WTC11 (cell line): Measurements from ENCODE around the gene ZNF654.

Experiments used
- CBFB ChIP-seq: sonication (generic); formaldehyde crosslinking; IDR thresholded peaks from 2 replicates; pipeline ENCODE4 v1.8.1; 2022; ENCODE audit warnings: mild to moderate bottlenecking, low read depth, missing genetic modification reagents
- FOXJ3 ChIP-seq: sonication (generic); formaldehyde crosslinking; IDR thresholded peaks from 2 replicates; pipeline ENCODE4 v1.9.0; 2021; ENCODE audit warnings: missing genetic modification reagents, mild to moderate bottlenecking, borderline replicate concordance
- HMGXB4 ChIP-seq: sonication (generic); formaldehyde crosslinking; IDR thresholded peaks from 2 replicates; pipeline ENCODE4 v1.8.1; 2023; ENCODE audit warnings: mild to moderate bottlenecking, moderate library complexity, missing genetic modification reagents
- MYBL2 ChIP-seq: sonication (generic); formaldehyde crosslinking; IDR thresholded peaks from 2 replicates; pipeline ENCODE4 v1.8.1; 2023; ENCODE audit warnings: mild to moderate bottlenecking, moderate library complexity, missing genetic modification reagents
- NFYB ChIP-seq: sonication (generic); formaldehyde crosslinking; conservative IDR thresholded peaks from 2 replicates; pipeline ENCODE4 v1.8.0; 2022; ENCODE audit warnings: low read depth, missing genetic modification reagents
- NR1H2 ChIP-seq: sonication (generic); formaldehyde crosslinking; IDR thresholded peaks from 2 replicates; pipeline ENCODE4 v1.9.0; 2021; ENCODE audit warnings: mild to moderate bottlenecking, moderate library complexity, missing genetic modification reagents
- NR2C2 ChIP-seq: sonication (generic); formaldehyde crosslinking; IDR thresholded peaks from 2 replicates; pipeline ENCODE4 v1.8.0; 2022; ENCODE audit warnings: mild to moderate bottlenecking, missing genetic modification reagents
- SMAD3 ChIP-seq: sonication (generic); formaldehyde crosslinking; IDR thresholded peaks from 2 replicates; pipeline ENCODE4 v1.8.0; 2022; ENCODE audit warnings: missing genetic modification reagents, mild to moderate bottlenecking, borderline replicate concordance
- SP1 ChIP-seq: sonication (generic); formaldehyde crosslinking; conservative IDR thresholded peaks from 2 replicates; pipeline ENCODE4 v1.8.1; 2022; ENCODE audit warnings: missing genetic modification reagents
- STAT6 ChIP-seq: sonication (generic); formaldehyde crosslinking; conservative IDR thresholded peaks from 2 replicates; pipeline ENCODE4 v1.8.1; 2023; ENCODE audit warnings: mild to moderate bottlenecking, low read depth, missing genetic modification reagents, moderate library complexity
- TF ChIP-seq, protein P1 (sequence below): sonication (generic); formaldehyde crosslinking; IDR thresholded peaks from 2 replicates; pipeline ENCODE4 v1.8.0; 2022; ENCODE audit warnings: mild to moderate bottlenecking, missing genetic modification reagents
- TF ChIP-seq, protein P2 (sequence below): fragments of 200-600 bp; IDR thresholded peaks from 2 replicates; pipeline ENCODE4 v1.8.0; 2022; ENCODE audit warnings: antibody characterized with exemption
- TF ChIP-seq, protein P3 (sequence below): sonication (generic); formaldehyde crosslinking; IDR thresholded peaks from 2 replicates; pipeline ENCODE4 v1.8.1; 2023; ENCODE audit warnings: mild to moderate bottlenecking, missing genetic modification reagents, moderate library complexity
- TF ChIP-seq, protein P4 (sequence below): sonication (generic); formaldehyde crosslinking; IDR thresholded peaks from 2 replicates; pipeline ENCODE4 v1.8.1; 2023; ENCODE audit warnings: mild to moderate bottlenecking, missing genetic modification reagents, moderate library complexity

- no peak for TF ChIP-seq STAT6 (CRISPR knock-in tag)
- TF ChIP-seq, protein P1, sequence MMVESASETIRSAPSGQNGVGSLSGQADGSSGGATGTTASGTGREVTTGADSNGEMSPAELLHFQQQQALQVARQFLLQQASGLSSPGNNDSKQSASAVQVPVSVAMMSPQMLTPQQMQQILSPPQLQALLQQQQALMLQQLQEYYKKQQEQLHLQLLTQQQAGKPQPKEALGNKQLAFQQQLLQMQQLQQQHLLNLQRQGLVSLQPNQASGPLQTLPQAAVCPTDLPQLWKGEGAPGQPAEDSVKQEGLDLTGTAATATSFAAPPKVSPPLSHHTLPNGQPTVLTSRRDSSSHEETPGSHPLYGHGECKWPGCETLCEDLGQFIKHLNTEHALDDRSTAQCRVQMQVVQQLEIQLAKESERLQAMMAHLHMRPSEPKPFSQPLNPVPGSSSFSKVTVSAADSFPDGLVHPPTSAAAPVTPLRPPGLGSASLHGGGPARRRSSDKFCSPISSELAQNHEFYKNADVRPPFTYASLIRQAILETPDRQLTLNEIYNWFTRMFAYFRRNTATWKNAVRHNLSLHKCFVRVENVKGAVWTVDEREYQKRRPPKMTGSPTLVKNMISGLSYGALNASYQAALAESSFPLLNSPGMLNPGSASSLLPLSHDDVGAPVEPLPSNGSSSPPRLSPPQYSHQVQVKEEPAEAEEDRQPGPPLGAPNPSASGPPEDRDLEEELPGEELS (CRISPR knock-in tag) = no peak
- no peak for TF ChIP-seq SMAD3 (CRISPR knock-in tag)
- TF ChIP-seq MYBL2 (CRISPR knock-in tag) = no peak
- no peak for TF ChIP-seq NFYB (CRISPR knock-in tag)
- TF ChIP-seq, protein P2, sequence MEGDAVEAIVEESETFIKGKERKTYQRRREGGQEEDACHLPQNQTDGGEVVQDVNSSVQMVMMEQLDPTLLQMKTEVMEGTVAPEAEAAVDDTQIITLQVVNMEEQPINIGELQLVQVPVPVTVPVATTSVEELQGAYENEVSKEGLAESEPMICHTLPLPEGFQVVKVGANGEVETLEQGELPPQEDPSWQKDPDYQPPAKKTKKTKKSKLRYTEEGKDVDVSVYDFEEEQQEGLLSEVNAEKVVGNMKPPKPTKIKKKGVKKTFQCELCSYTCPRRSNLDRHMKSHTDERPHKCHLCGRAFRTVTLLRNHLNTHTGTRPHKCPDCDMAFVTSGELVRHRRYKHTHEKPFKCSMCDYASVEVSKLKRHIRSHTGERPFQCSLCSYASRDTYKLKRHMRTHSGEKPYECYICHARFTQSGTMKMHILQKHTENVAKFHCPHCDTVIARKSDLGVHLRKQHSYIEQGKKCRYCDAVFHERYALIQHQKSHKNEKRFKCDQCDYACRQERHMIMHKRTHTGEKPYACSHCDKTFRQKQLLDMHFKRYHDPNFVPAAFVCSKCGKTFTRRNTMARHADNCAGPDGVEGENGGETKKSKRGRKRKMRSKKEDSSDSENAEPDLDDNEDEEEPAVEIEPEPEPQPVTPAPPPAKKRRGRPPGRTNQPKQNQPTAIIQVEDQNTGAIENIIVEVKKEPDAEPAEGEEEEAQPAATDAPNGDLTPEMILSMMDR = no peak
- no peak for TF ChIP-seq HMGXB4 (CRISPR knock-in tag)
- TF ChIP-seq, protein P3, sequence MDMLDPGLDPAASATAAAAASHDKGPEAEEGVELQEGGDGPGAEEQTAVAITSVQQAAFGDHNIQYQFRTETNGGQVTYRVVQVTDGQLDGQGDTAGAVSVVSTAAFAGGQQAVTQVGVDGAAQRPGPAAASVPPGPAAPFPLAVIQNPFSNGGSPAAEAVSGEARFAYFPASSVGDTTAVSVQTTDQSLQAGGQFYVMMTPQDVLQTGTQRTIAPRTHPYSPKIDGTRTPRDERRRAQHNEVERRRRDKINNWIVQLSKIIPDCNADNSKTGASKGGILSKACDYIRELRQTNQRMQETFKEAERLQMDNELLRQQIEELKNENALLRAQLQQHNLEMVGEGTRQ (CRISPR knock-in tag) = no peak
- no peak for TF ChIP-seq NR1H2 (CRISPR knock-in tag)
- no peak for TF ChIP-seq SP1 (CRISPR knock-in tag)
- no peak for TF ChIP-seq CBFB (CRISPR knock-in tag)
- no peak for TF ChIP-seq NR2C2
- TF ChIP-seq FOXJ3 (CRISPR knock-in tag) = no peak
- TF ChIP-seq, protein P4, sequence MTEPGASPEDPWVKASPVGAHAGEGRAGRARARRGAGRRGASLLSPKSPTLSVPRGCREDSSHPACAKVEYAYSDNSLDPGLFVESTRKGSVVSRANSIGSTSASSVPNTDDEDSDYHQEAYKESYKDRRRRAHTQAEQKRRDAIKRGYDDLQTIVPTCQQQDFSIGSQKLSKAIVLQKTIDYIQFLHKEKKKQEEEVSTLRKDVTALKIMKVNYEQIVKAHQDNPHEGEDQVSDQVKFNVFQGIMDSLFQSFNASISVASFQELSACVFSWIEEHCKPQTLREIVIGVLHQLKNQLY = no peak
Observed at GRCh38 chr3:88142094-88142624, 83.1 kb downstream of the ZNF654 start.
